ENCODE data around the gene ABHD1. TPM values are rescaled to one million over a fixed set of nuclear protein-coding genes. Genes with fewer than 3 reads are reported as not detected.

Gene ABHD1
- total RNA-seq, 1 donor from 2014 or later, result 0.37 TPM

DNA sequence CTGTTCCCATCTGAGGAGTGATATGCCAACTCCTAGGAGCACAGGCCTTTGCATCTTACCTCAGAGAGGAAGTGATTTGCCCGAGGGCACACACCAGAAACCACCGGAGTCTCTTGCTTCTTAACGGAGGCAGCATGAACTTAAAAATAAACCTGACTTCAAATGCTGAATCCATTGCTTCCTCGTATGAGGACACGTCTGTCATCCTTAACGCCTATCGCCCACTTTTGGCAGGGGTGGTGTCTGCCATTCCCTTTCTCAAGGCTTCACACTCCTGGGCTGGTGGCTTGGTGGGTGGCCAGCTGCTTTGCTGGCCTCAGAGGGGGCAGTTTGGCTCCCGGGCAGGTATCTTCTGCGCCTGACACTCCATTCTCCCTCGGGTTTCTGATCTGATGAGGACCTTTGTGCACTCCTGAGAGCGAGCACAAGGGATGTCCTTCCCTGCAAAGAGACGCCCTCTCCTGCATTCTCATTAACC is 11.9 kb downstream of the ABHD1 start:
- no peak for DNase-seq (ENCODE audit: low spot score)

DNA sequence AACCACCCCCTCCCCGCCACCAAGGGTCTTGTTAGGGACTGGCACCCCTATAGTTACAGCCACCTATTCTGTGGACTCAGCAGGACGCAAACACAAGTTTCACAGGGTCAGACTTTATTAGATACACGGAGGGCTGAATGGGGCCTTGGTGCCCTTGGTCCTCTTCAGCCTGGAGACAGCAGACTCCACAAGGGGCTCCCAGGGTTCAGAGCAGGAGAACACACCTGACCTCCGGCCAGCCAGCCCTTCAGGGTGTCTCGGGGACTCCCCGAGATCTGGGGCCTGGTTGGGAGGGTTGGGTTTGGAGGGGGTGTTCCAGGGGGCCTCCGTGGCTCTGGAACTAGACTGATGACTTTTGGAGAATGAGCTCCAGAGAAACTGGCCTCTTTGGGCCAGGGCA is 13.1 kb downstream of the ABHD1 start:
- no peak for DNase-seq (ENCODE audit: low spot score)

- no peak for DNase-seq (ENCODE audit: low spot score)
Observed at GRCh38 chr2:27137322-27137935, 13.8 kb downstream of the ABHD1 start.

DNA sequence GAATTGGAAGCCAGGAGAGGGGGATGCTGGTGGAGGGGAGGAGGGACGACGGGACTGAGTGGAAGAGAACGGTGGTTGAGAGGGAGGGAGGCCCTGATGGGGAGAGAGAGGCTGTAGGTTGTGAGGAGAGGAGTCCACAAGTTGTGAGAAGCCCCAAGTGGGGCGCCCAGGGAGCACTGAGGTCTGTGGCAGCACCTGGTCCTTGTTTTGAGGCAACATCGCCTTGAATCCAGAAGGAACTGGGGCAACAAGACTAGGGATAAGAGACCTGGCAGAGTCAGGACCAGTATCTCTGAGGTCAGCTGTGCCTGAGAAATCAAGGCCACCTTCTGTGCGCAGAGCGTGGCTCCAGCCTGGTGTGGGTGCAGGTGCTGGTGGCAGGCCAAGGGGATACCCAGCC is 14.5 kb downstream of the ABHD1 start:
- no peak for DNase-seq (ENCODE audit: low spot score)

- DNase-seq (ENCODE audit: low spot score), result no peak
Observed at GRCh38 chr2:27139310-27139709, 15.7 kb downstream of the ABHD1 start, which contains the start of gene PRR30. TSS of gene PRR30 (minus strand) at chr2:27139410. CDS start at chr2:27138329, 1,081 bp downstream.

GRCh38 chr2:27143285-27143684 is 19.7 kb downstream of the ABHD1 start:
- DNase-seq (ENCODE audit: low spot score), result no peak

GRCh38 chr2:27145682-27146081 is 22.1 kb downstream of the ABHD1 start:
- no peak for DNase-seq (ENCODE audit: low spot score)

DNA sequence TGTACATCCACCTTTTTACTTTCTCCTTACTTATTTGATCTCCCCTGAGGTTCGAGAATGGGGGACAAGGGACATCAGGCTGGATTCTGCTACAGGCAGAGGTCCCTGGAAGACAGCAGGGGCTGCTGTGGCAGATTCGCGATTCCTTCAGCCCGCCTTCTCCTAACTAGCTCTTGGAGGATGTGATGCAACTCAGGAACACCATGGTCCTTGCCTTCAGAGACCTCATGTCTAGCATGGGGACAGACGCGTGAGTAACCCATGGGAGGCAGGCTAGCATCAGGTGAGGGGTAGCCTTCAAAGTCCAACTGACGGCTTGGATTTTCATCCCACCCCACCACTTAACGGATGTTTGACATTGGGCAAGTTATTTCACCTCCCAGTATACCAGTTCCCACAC is 24.3 kb downstream of the ABHD1 start:
- DNase-seq (ENCODE audit: low spot score), result no peak

DNA sequence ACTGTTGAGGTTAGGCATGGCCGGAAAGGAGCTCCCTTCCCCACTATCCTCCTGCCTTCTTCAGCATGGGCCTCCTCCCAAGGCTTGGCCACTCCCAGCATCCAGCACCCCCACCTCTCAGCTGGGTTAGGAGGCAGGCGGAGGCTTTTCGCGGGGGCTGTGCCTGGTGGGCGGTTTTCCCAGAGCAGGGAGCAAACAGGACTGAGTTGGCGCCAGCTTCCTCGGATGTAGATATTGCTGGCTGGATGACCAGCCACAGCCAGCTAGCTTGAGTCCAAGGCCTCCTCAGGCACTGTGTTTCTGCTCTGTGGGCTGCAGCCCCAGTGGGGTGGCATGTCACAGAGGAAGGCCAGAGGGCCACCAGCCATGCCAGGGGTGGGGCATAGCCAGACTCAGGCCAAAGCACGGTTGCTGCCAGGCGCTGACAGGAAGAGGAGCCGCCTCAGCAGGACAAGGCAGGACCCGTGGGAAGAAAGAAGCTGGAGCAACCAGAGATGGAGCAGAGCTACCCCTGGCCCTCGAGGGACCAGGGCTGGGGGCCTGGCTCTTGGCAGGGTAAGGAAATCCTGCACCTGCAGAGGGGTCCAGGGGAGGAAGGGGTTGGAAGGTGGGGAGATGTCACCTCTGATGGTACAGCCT is 25.3 kb downstream of the ABHD1 start, which contains the start of gene TCF23:
Gene TCF23, plus strand, starts transcription at position 204 of the 639 bp plus-strand sequence. Its CDS starts 130 bp downstream, at position 334.
- DNase-seq (ENCODE audit: low spot score), result no peak

- no peak for DNase-seq (ENCODE audit: low spot score)
Observed at GRCh38 chr2:27149570-27150405, 26.2 kb downstream of the ABHD1 start.

- no peak for DNase-seq (ENCODE audit: low spot score)
Observed at GRCh38 chr2:27150639-27151230, 27.1 kb downstream of the ABHD1 start.

- no peak for DNase-seq (ENCODE audit: low spot score)
Observed at GRCh38 chr2:27152102-27152795, 28.6 kb downstream of the ABHD1 start.

DNA sequence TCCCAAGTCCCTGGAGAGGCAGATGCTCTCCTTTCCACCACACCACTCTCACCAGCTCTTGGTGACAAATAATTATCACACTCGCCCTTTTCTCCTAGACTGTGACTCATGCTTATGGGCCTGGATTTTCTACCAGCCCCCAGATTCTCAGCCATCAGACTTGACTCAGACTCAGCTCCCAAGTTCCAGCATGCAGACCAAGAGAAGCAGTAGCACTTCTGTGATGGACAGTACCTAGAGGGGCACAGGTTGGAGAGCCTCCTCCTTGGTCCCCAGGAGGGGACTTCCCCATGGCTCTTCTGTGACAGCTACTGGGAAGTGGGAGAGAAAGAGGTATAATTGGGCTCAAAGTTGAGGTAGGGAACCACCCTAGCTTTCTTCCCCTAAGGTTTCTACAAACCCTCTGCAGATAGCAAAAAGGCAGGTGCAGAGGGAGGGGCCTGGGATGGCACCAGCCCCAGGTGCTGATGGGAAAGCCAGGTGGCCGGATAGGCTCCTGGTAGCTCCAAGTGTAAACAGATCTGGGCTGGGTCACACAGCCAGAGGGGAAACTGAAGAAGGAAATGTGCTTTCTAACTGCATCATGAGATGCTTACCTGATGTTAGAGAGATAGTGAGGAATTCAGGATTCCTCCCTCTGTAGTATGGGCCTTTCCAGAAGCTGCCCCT is 29.3 kb downstream of the ABHD1 start:
- no peak for DNase-seq (ENCODE audit: low spot score)

DNA sequence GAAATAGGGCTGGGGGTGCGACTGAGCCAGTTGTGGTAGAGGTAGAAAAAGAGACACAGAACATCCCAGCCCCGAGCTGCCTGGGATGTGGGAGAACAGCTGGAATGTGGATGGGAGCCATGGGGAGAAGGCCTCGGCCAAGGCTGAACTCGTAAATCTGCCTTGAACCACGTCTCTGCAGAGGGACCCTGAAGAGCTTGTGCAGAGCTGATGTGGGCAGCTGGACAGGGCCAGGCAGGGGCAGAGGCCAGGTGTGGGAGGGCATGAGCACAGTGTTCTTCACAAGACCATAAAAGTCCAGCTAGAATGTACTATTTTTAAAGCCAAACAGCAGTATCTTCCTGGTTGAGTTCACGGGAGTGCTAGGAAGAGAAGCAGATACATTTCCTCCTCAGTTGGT is 30.9 kb downstream of the ABHD1 start:
- DNase-seq (ENCODE audit: low spot score), result no peak

- no peak for DNase-seq (ENCODE audit: low spot score)
Observed at GRCh38 chr2:27155069-27155520, 31.5 kb downstream of the ABHD1 start.

DNA sequence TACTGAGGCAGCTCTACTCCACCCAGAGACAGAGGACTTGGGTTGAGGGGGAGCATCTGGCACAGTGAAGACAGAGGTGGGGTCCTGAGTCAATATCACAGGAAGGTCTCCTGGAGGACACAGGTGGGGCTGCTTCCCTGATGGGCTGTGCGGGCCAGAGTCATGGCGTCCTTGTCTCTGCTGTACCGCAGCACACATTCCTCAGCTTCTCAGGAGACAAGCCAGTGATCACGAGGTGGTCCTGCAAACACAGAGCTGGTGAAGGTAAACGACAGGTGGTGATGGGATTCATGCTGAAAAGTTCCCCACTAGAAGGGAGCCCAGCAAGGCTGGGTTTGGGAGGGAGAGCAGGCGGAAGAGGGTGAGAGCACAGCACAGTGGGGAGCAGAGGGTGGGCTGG is 34.9 kb downstream of the ABHD1 start:
- DNase-seq (ENCODE audit: low spot score), result no peak

- no peak for DNase-seq (ENCODE audit: low spot score)
Observed at GRCh38 chr2:27159271-27159670, 35.7 kb downstream of the ABHD1 start.

- no peak for DNase-seq (ENCODE audit: low spot score)
Observed at GRCh38 chr2:27160191-27160590, 36.6 kb downstream of the ABHD1 start.

DNA sequence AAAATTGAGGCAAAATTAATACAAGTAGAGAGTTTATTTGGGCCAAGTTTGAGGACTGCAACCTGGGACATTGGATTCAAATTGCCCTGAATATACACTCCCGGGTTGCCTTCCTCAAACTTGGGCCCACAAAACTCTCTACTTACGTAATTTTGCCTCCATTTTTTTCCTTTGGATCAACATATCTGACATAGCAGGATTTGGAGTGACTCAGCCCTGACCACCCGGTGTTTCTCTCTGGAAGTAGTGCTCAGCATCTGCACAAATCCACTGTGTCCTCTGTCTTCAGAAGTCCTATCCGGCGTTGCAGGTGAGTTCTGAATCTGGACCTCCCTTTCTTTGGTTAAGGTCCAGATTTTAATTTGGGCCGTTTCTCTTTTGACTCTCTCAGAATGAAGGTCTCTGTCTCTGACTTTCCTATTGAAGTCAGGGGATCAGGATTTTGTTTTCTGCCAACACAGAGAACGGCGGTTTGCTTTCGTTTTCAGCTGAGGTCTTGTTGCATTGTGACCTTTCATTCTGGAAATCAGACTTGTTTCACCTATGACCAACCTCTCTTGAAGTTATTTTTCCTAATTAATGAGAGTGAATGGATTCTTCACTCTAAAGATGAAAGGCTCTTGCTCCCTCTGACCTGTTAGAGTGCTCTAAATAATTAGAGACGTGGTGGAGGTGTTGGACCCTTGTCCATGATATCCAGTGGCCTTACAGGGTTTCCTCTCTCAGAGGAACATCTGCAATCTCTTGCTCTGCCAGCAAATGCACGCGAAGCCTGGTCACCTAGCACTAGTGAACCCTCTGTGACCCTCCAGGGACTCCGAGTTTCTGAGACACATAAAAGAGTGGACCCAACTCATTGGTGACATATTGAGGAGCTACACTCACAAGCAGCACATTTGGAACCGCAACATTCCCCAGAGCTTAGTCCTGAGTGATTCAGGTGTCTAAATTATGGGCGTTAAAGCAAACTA is 38.8 kb downstream of the ABHD1 start:
- DNase-seq (ENCODE audit: low spot score), result no peak

Measured in mucosa of gallbladder (tissue), 1 donor.